Astrocyte (in vitro differentiated cells and primary cell): ENCODE data around the gene UBTF.
A peak's percentile ranks its signal among the peaks of the same experiment; 100 is the strongest.

Source experiments
- CTCF ChIP-seq: IDR thresholded peaks from 2 replicates; pipeline ENCODE4 v1.5.1; 2011; ENCODE audit warnings: low read depth, mild to moderate bottlenecking, inconsistent platforms, low read length, moderate library complexity; ENCODE audit not compliant: insufficient read depth
- EZH2 ChIP-seq: IDR thresholded peaks from 2 replicates; pipeline ENCODE4 v1.6.1; 2012; ENCODE audit warnings: mild to moderate bottlenecking, low read length, inconsistent platforms; ENCODE audit not compliant: insufficient read depth

- TF ChIP-seq CTCF: peak; percentile 67
- no peak for TF ChIP-seq EZH2
Measured at GRCh38 chr17:44210342-44211192, 8.9 kb downstream of the UBTF start.
